ENCODE measurements around the gene TMCC3.

DNA sequence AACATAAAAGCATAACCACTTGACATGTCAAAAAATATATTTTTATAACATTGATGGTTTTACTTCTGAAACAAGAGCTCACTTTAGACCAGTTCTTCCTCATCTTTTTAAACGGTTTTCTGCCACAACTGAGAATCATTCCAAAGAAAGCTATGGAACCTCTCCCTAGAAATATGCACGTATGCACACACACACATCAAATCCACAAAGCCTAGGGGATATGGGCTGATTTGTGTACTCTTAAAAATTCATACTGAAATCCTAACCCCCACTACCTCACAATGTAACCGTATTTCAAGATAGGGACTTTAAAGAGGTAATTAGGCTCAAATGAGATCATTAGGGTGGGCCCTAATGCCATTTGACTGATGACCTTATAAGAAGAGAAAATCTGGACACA, 19.3 kb downstream of the TMCC3 start:
- TF ChIP-seq, protein P1, sequence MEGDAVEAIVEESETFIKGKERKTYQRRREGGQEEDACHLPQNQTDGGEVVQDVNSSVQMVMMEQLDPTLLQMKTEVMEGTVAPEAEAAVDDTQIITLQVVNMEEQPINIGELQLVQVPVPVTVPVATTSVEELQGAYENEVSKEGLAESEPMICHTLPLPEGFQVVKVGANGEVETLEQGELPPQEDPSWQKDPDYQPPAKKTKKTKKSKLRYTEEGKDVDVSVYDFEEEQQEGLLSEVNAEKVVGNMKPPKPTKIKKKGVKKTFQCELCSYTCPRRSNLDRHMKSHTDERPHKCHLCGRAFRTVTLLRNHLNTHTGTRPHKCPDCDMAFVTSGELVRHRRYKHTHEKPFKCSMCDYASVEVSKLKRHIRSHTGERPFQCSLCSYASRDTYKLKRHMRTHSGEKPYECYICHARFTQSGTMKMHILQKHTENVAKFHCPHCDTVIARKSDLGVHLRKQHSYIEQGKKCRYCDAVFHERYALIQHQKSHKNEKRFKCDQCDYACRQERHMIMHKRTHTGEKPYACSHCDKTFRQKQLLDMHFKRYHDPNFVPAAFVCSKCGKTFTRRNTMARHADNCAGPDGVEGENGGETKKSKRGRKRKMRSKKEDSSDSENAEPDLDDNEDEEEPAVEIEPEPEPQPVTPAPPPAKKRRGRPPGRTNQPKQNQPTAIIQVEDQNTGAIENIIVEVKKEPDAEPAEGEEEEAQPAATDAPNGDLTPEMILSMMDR (conservative IDR thresholded peaks at IDR 0.05; ENCODE audit: low read length): no peak
- no peak for TF ChIP-seq EZH2phosphoT487 (IDR thresholded peaks at IDR 0.05; ENCODE audit: borderline replicate concordance, low read depth, low read length)

All from OCI-LY7 (cell line).